DMS114 treated with DMSO at 0.1 percent for 48 hours (cell line): ENCODE data around the gene HDAC9.

Experiments used
- DNase-seq: peaks from one replicate; lab custom pipeline; 2025; ENCODE audit not compliant: unreplicated experiment; lab: John Stamatoyannopoulos, UW

The HDAC9 gene

GRCh38 chr7:18653381-18654155, 158.0 kb downstream of the HDAC9 start:
- no peak for DNase-seq

GRCh38 chr7:18654709-18655108, 159.2 kb downstream of the HDAC9 start:
- DNase-seq = no peak

- no peak for DNase-seq
Observed at GRCh38 chr7:18655506-18655905, 160.0 kb downstream of the HDAC9 start.

GRCh38 chr7:18655912-18656311, 160.4 kb downstream of the HDAC9 start:
- DNase-seq = no peak

GRCh38 chr7:18656362-18656761, 160.8 kb downstream of the HDAC9 start:
- no peak for DNase-seq

GRCh38 chr7:18659746-18660145, 164.2 kb downstream of the HDAC9 start:
- no peak for DNase-seq

GRCh38 chr7:18663321-18663720, 167.8 kb downstream of the HDAC9 start:
- DNase-seq = no peak

- DNase-seq = peak; percentile 12
Observed at GRCh38 chr7:18666107-18666728, 170.7 kb downstream of the HDAC9 start.

- DNase-seq = no peak
Observed at GRCh38 chr7:18667466-18667865, 171.9 kb downstream of the HDAC9 start.

GRCh38 chr7:18671176-18671575, 175.6 kb downstream of the HDAC9 start:
- DNase-seq = no peak

- DNase-seq = no peak
Observed at GRCh38 chr7:18675579-18675978, 180.0 kb downstream of the HDAC9 start.

- no peak for DNase-seq
Observed at GRCh38 chr7:18679261-18679660, 183.7 kb downstream of the HDAC9 start.

- no peak for DNase-seq
Observed at GRCh38 chr7:18680576-18680975, 185.0 kb downstream of the HDAC9 start.

GRCh38 chr7:18684916-18685315, 189.4 kb downstream of the HDAC9 start:
- DNase-seq = no peak

- DNase-seq = no peak
Observed at GRCh38 chr7:18685971-18686370, 190.4 kb downstream of the HDAC9 start.

GRCh38 chr7:18689551-18689950, 194.0 kb downstream of the HDAC9 start:
- DNase-seq = no peak

GRCh38 chr7:18693406-18693805, 197.9 kb downstream of the HDAC9 start:
- no peak for DNase-seq

GRCh38 chr7:18693816-18694215, 198.3 kb downstream of the HDAC9 start:
- no peak for DNase-seq

- no peak for DNase-seq
Observed at GRCh38 chr7:18694484-18694883, 198.9 kb downstream of the HDAC9 start.

GRCh38 chr7:18694911-18695310, 199.4 kb downstream of the HDAC9 start:
- no peak for DNase-seq

- peak; percentile 48 for DNase-seq
Observed at GRCh38 chr7:18698258-18698734, 202.7 kb downstream of the HDAC9 start.

GRCh38 chr7:18700147-18700546, 204.6 kb downstream of the HDAC9 start:
- no peak for DNase-seq
